ENCODE results near the gene USP48.

Gene USP48

DNA sequence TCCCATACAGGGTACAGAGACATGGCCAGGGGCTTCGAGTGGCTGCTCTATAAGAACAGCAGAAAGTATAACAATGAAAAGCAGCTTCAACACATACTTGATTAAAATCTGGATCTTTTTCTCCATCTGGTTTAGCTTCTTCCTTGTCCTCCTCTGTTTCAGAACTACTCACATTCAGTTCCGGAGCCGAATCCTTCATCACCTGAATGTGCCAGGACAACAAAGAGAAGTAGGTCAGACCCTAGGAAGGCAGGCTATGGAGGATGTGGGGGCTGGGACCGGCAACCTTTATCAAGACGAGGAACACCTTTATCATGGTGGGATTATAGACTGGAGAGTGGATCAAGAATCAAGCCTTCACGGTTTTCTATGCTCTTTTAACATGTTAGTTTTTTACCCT is 81.5 kb downstream of the USP48 start:
- no peak for TF ChIP-seq TAF1 (IDR thresholded peaks at IDR 0.05; ENCODE audit: low read depth)
- TF ChIP-seq NFIC (IDR thresholded peaks at IDR 0.05), result no peak
- TF ChIP-seq TEAD4 (IDR thresholded peaks at IDR 0.05), result no peak
- TF ChIP-seq RAD21 (IDR thresholded peaks at IDR 0.05; ENCODE audit: low read depth), result no peak
- TF ChIP-seq REST (IDR thresholded peaks at IDR 0.05; ENCODE audit: low read depth), result no peak
- TF ChIP-seq YY1 (IDR thresholded peaks at IDR 0.05; ENCODE audit: low read depth), result no peak
- TF ChIP-seq FOXM1 (IDR thresholded peaks at IDR 0.05; ENCODE audit: borderline replicate concordance, low read depth), result no peak

GRCh38 chr1:21700094-21700493 is 82.9 kb downstream of the USP48 start:
- no peak for TF ChIP-seq FOXM1 (IDR thresholded peaks at IDR 0.05; ENCODE audit: borderline replicate concordance, low read depth)
- no peak for TF ChIP-seq TEAD4 (IDR thresholded peaks at IDR 0.05)
- TF ChIP-seq, protein P1, sequence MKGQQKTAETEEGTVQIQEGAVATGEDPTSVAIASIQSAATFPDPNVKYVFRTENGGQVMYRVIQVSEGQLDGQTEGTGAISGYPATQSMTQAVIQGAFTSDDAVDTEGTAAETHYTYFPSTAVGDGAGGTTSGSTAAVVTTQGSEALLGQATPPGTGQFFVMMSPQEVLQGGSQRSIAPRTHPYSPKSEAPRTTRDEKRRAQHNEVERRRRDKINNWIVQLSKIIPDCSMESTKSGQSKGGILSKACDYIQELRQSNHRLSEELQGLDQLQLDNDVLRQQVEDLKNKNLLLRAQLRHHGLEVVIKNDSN (IDR thresholded peaks at IDR 0.05), result no peak
- TF ChIP-seq TCF12 (IDR thresholded peaks at IDR 0.05; ENCODE audit: low read depth), result no peak
- TF ChIP-seq TAF1 (IDR thresholded peaks at IDR 0.05; ENCODE audit: low read depth), result no peak

GRCh38 chr1:21696931-21697330 is 86.0 kb downstream of the USP48 start:
- TF ChIP-seq CREB1 (IDR thresholded peaks at IDR 0.05; ENCODE audit: low read depth) (no peak), FOXM1 (IDR thresholded peaks at IDR 0.05; ENCODE audit: borderline replicate concordance, low read depth) (no peak), REST (IDR thresholded peaks at IDR 0.05; ENCODE audit: low read depth) (no peak), TCF12 (IDR thresholded peaks at IDR 0.05; ENCODE audit: low read depth) (no peak), ZBTB7A (IDR thresholded peaks at IDR 0.05; ENCODE audit: low read depth) (no peak), YY1 (IDR thresholded peaks at IDR 0.05; ENCODE audit: low read depth) (no peak), RAD21 (IDR thresholded peaks at IDR 0.05; ENCODE audit: low read depth) (no peak), TEAD4 (IDR thresholded peaks at IDR 0.05) (no peak), EGR1 (IDR thresholded peaks at IDR 0.05) (no peak), CEBPB (IDR thresholded peaks at IDR 0.05) (no peak), MAX (IDR thresholded peaks at IDR 0.05) (no peak)

DNA sequence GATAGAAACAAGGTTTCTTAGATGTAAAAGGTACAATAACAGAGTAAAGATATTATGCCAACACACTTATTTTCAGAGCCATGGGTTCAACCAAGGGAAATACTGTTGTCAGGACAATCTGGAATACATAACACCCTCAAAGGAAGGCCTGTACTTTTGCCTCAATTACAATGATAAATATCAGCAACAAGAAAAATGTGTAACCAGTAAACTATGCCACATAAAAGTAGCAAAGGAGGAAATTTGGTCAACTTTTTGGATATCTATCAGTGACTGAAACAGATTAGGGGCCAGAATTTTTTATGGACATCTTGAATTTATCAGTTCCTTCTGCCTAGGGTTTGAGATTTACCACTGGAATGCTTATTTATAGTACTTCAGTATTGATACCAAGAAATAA is 89.2 kb downstream of the USP48 start:
- TF ChIP-seq ZBTB7A (IDR thresholded peaks at IDR 0.05; ENCODE audit: low read depth), result no peak
- TF ChIP-seq YY1 (IDR thresholded peaks at IDR 0.05; ENCODE audit: low read depth), result no peak
- no peak for TF ChIP-seq CREB1 (IDR thresholded peaks at IDR 0.05; ENCODE audit: low read depth)
- no peak for TF ChIP-seq TEAD4 (IDR thresholded peaks at IDR 0.05)
- no peak for TF ChIP-seq TCF12 (IDR thresholded peaks at IDR 0.05; ENCODE audit: low read depth)
- no peak for TF ChIP-seq RAD21 (IDR thresholded peaks at IDR 0.05; ENCODE audit: low read depth)
- no peak for TF ChIP-seq TAF1 (IDR thresholded peaks at IDR 0.05; ENCODE audit: low read depth)
- TF ChIP-seq NFIC (IDR thresholded peaks at IDR 0.05), result no peak
- TF ChIP-seq FOXM1 (IDR thresholded peaks at IDR 0.05; ENCODE audit: borderline replicate concordance, low read depth), result no peak
- TF ChIP-seq, protein P1 (IDR thresholded peaks at IDR 0.05), result no peak
- TF ChIP-seq CEBPB (IDR thresholded peaks at IDR 0.05), result no peak
- TF ChIP-seq REST (IDR thresholded peaks at IDR 0.05; ENCODE audit: low read depth), result no peak

DNA sequence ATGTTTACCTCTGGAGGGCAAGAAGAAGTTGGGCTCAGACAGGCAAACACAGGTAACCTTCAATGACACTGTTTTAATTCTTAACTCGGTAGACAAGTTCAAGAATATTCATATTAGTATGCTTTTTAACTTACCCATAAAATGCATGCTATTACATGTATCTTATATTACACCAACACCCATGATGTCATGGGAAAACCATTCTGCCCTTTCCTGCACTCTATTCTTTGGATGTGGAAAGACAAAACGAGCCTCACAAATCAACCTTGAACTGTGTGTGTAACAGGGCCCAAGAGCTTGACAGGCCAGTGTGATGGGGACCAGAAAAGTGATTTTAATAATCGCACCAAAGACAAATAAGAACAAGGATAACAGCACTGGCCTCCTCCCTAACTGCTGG is 91.2 kb downstream of the USP48 start:
- TF ChIP-seq TAF1 (IDR thresholded peaks at IDR 0.05; ENCODE audit: low read depth) (no peak), FOXM1 (IDR thresholded peaks at IDR 0.05; ENCODE audit: borderline replicate concordance, low read depth) (no peak), NFIC (IDR thresholded peaks at IDR 0.05) (no peak), TEAD4 (IDR thresholded peaks at IDR 0.05) (no peak), EP300 (IDR thresholded peaks at IDR 0.05; ENCODE audit: borderline replicate concordance) (no peak)

Measured in Ishikawa (cell line).